ENCODE results near the gene GALNT7. TPM values are rescaled to one million over a fixed set of nuclear protein-coding genes. Genes with fewer than 3 reads are reported as not detected.

GALNT7 gene
- total and polyA plus RNA-seq, 11 donors = 2.3 to 12.8 (median 6.0) TPM

- H3K27me3 ChIP-seq = no peaks in the 10 kb centered on the region
- TF ChIP-seq POLR2A (IDR thresholded peaks at IDR 0.05) (no peak), CTCF (IDR thresholded peaks at IDR 0.05) (no peak)
- 83 to 95% (median 91%) methylated on average over 2 of the region's 2 CpGs for WGBS, 4 donors
- intact Hi-C loops (cut with DNase I) = no loop called here
- no peak overlapping the region for H3K4me3 ChIP-seq
- no peaks in the 10 kb centered on the region for H3K36me3 ChIP-seq
- DNase-seq (no peak), ATAC-seq (no peak)
- H3K27ac ChIP-seq = no peak overlapping the region
- peaks cover 0 to 5% (median 0%) of the 10 kb centered on the region in 12 donors for H3K4me1 ChIP-seq
- no peaks in the 10 kb centered on the region for H3K9me3 ChIP-seq
Observed at GRCh38 chr4:173277340-173277739, 108.7 kb downstream of the GALNT7 start.

GRCh38 chr4:173280998-173281397, 112.4 kb downstream of the GALNT7 start:
- Histone ChIP-seq H3K4me1 (peaks cover 0 to 6% (median 0%) of the 10 kb centered on the region in 12 donors), H3K27me3 (no peaks in the 10 kb centered on the region), H3K36me3 (no peaks in the 10 kb centered on the region), H3K27ac (no peak overlapping the region), H3K4me3 (no peak overlapping the region), H3K9me3 (peaks cover 0 to 32% (median 14%) of the 10 kb centered on the region in 12 donors)
- no peak for TF ChIP-seq POLR2A (IDR thresholded peaks at IDR 0.05)
- TF ChIP-seq CTCF (IDR thresholded peaks at IDR 0.05) = no peak
- WGBS, 4 donors = 90 to 96% (median 92%) methylated on average over 4 of the region's 4 CpGs
- ATAC-seq (no peak), DNase-seq (no peak)
- intact Hi-C loops (cut with DNase I) = loop anchor here in 1 of 10 donors (10.0 kb wide), 1 partner anchor 134 kb away; no protein-coding TSS in a partner anchor

GRCh38 chr4:173281406-173282255, 113.0 kb downstream of the GALNT7 start:
- 72 to 80% (median 74%) methylated on average over 14 of the region's 14 CpGs for WGBS, 4 donors
- Histone ChIP-seq H3K27ac (peak overlapping the region in 2 of 12 donors; percentile 1 to 38), H3K4me3 (peak overlapping the region in 8 of 12 donors; percentile 14 to 45 (median 27)), H3K27me3 (no peaks in the 10 kb centered on the region), H3K36me3 (no peaks in the 10 kb centered on the region), H3K4me1 (peaks cover 0 to 6% (median 0%) of the 10 kb centered on the region in 12 donors), H3K9me3 (peaks cover 0 to 38% (median 14%) of the 10 kb centered on the region in 12 donors)
- intact Hi-C loops (cut with DNase I) = loop anchor here in 1 of 10 donors (10.0 kb wide), 1 partner anchor 133 kb away; no protein-coding TSS in a partner anchor
- TF ChIP-seq CTCF (IDR thresholded peaks at IDR 0.05) (no peak), POLR2A (IDR thresholded peaks at IDR 0.05) (no peak)
- no peak for DNase-seq
- peak in 3 of 4 donors; percentile 36 to 54 (median 41) for ATAC-seq

- no peaks in the 10 kb centered on the region for H3K27me3 ChIP-seq
- H3K4me3 ChIP-seq = peak overlapping the region in 7 of 12 donors; percentile 14 to 45 (median 28)
- peaks cover 0 to 6% (median 0%) of the 10 kb centered on the region in 12 donors for H3K4me1 ChIP-seq
- H3K27ac ChIP-seq = no peak overlapping the region
- H3K9me3 ChIP-seq = peaks cover 0 to 44% (median 14%) of the 10 kb centered on the region in 12 donors
- intact Hi-C loops (cut with DNase I) = loop anchor here in 1 of 10 donors (10.0 kb wide), 1 partner anchor 133 kb away; no protein-coding TSS in a partner anchor
- no peak for ATAC-seq
- WGBS, 4 donors = 68 to 87% (median 70%) methylated on average over 4 of the region's 4 CpGs
- DNase-seq = no peak
- TF ChIP-seq POLR2A (IDR thresholded peaks at IDR 0.05) (no peak), CTCF (IDR thresholded peaks at IDR 0.05) (no peak)
- no peaks in the 10 kb centered on the region for H3K36me3 ChIP-seq
Observed at GRCh38 chr4:173282256-173282562, 113.6 kb downstream of the GALNT7 start.

Data from heart left ventricle (tissue), 16 donors.